NB4 (cell line): ENCODE results near the gene KCNK15.
A peak's percentile ranks its signal among the peaks of the same experiment; 100 is the strongest.

Experiments used
- MYC ChIP-seq: IDR thresholded peaks from 2 replicates; pipeline ENCODE4 v1.6.1; 2011; ENCODE audit warnings: low read depth, low read length
- POLR2A ChIP-seq: IDR thresholded peaks from 2 replicates; pipeline ENCODE4 v1.6.1; 2011; ENCODE audit warnings: mild to moderate bottlenecking; ENCODE audit not compliant: insufficient read length; ENCODE audit errors: extremely low read depth
- TF ChIP-seq, protein P1 (sequence below): IDR thresholded peaks from one replicate; pipeline ENCODE4 v1.5.1; 2012; ENCODE audit warnings: low read depth, low read length
- TF ChIP-seq, protein P2 (sequence below): IDR thresholded peaks from 2 replicates; pipeline ENCODE4 v1.6.1; 2011; ENCODE audit warnings: low read depth, low read length

DNA sequence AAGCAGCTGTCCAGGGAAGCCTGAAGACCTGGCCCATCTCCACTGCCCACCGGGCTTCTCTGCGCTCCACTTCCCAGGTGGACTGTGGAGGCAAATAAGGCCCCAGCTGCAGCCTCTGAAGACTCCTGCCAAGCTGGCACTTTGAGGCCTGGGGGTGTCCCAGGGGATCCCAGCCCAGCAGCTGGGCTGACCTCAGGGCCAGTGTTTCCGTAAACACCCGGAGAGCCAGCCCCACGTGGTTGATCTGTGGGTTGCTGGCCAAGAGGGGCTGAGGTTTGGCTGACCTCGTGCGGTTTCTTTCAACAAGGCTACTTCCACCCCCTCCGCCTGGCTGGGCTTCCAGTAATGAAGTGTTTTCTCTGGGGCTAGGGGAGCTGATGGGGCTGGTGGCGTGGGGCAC is 42.9 kb upstream of the KCNK15 start:
- TF ChIP-seq, protein P1, sequence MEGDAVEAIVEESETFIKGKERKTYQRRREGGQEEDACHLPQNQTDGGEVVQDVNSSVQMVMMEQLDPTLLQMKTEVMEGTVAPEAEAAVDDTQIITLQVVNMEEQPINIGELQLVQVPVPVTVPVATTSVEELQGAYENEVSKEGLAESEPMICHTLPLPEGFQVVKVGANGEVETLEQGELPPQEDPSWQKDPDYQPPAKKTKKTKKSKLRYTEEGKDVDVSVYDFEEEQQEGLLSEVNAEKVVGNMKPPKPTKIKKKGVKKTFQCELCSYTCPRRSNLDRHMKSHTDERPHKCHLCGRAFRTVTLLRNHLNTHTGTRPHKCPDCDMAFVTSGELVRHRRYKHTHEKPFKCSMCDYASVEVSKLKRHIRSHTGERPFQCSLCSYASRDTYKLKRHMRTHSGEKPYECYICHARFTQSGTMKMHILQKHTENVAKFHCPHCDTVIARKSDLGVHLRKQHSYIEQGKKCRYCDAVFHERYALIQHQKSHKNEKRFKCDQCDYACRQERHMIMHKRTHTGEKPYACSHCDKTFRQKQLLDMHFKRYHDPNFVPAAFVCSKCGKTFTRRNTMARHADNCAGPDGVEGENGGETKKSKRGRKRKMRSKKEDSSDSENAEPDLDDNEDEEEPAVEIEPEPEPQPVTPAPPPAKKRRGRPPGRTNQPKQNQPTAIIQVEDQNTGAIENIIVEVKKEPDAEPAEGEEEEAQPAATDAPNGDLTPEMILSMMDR, result no peak
- TF ChIP-seq POLR2A, result no peak
- TF ChIP-seq, protein P2, sequence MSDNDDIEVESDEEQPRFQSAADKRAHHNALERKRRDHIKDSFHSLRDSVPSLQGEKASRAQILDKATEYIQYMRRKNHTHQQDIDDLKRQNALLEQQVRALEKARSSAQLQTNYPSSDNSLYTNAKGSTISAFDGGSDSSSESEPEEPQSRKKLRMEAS, result peak; percentile 100
- TF ChIP-seq MYC, result peak; percentile 95
